Body of pancreas (tissue), 4 donors: Measurements from ENCODE around the gene DAB2.
"Not testable (repeated sequence)": the region's sequence is repeated elsewhere in the genome, so short reads cannot be mapped to it uniquely, and the experiment has no call there.

Experiments
- POLR2A ChIP-seq, 3 donors: fragments of 450-650 bp; IDR thresholded peaks; one replicate each; pipeline ENCODE4 v1.6.1; 2016; ENCODE audit warnings: antibody characterized with exemption in 3 of 3, mild to moderate bottlenecking in 2 of 3
- TF ChIP-seq, protein P1 (sequence below), 7 experiments: fragments of 450-650 bp in 4 of 7; fragments of 200-600 bp in 3 of 7; sonication (generic) in 3 of 7; IDR thresholded peaks; one replicate each; pipeline ENCODE4 v1.5.1; 2016 to 2019; ENCODE audit warnings: antibody characterized with exemption in 7 of 7

- TF ChIP-seq, protein P1, sequence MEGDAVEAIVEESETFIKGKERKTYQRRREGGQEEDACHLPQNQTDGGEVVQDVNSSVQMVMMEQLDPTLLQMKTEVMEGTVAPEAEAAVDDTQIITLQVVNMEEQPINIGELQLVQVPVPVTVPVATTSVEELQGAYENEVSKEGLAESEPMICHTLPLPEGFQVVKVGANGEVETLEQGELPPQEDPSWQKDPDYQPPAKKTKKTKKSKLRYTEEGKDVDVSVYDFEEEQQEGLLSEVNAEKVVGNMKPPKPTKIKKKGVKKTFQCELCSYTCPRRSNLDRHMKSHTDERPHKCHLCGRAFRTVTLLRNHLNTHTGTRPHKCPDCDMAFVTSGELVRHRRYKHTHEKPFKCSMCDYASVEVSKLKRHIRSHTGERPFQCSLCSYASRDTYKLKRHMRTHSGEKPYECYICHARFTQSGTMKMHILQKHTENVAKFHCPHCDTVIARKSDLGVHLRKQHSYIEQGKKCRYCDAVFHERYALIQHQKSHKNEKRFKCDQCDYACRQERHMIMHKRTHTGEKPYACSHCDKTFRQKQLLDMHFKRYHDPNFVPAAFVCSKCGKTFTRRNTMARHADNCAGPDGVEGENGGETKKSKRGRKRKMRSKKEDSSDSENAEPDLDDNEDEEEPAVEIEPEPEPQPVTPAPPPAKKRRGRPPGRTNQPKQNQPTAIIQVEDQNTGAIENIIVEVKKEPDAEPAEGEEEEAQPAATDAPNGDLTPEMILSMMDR (IDR thresholded peaks at IDR 0.05) = not testable (repeated sequence)
- TF ChIP-seq POLR2A (IDR thresholded peaks at IDR 0.05) = not testable (repeated sequence)
Observed at GRCh38 chr5:39334296-39334695, 90.5 kb downstream of the DAB2 start.
